ENCODE data around the gene TENT5A.

Gene TENT5A

DNA sequence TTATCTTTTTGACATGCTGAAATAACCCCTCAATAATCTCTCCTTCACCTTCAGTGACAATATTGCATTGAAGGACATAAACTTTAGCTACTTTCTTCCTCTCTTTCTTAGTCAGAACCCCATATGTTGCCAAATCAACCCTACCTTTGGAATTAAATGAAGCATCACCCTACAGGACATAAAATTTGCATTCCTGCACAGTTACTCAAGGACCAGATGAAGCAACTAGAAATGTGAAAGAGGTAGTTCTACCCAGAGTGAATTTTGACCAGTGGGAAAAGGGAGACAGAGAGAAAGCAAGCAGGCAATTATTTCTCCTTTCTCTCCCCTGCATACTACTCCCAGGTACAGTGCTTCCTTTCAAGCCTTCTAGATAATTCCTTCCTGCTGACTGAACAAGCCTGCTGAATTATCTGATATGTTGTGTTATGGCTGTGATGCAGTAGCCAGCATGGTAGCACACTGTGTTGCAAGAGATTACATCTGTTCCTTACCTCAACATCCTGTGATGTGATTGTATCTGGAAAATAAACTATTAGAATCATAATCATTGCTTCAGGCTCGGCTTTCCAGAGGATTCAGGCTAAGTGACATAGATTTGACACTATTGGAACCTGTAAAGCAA is 16.6 kb downstream of the TENT5A start:
- no peak overlapping the region for H3K4me3 ChIP-seq (ENCODE audit: low read depth, low read length)
- TF ChIP-seq, protein P1, sequence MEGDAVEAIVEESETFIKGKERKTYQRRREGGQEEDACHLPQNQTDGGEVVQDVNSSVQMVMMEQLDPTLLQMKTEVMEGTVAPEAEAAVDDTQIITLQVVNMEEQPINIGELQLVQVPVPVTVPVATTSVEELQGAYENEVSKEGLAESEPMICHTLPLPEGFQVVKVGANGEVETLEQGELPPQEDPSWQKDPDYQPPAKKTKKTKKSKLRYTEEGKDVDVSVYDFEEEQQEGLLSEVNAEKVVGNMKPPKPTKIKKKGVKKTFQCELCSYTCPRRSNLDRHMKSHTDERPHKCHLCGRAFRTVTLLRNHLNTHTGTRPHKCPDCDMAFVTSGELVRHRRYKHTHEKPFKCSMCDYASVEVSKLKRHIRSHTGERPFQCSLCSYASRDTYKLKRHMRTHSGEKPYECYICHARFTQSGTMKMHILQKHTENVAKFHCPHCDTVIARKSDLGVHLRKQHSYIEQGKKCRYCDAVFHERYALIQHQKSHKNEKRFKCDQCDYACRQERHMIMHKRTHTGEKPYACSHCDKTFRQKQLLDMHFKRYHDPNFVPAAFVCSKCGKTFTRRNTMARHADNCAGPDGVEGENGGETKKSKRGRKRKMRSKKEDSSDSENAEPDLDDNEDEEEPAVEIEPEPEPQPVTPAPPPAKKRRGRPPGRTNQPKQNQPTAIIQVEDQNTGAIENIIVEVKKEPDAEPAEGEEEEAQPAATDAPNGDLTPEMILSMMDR (conservative IDR thresholded peaks at IDR 0.05; ENCODE audit: low read depth, low read length): no peak
- peak; percentile 39 for DNase-seq (ENCODE audit: low read depth)

DNA sequence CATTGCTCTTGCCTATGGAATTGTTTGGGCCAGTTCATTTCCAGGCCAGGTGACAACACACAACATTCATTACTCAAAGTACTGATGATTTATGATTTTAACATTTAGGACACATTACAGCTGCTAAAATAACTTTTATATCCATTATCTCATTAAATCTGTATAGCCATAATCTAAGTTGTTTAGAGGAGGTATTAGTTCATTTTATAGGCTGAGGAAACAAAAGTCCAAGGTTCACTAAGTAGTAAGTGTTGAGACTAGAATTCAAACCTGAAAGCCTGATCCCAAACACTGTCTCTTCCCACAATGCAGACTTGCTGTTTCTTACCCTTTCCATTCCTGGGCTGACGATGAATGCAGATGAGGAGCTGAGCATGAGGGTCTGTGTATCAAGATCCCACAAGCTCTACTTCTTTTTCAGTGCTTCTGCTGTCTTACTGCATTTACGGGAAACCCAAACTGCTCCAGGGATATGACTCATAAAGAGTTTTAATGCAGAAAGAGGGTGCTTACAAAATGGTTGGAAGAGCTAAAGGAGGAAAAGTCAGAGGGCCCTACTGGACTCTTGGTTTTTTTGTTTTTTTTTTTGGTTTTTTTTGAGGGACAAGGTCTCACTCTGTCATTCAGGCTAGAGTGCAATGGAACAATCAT is 17.9 kb downstream of the TENT5A start:
- TF ChIP-seq, protein P1 (conservative IDR thresholded peaks at IDR 0.05; ENCODE audit: low read depth, low read length): no peak
- no peak overlapping the region for H3K4me3 ChIP-seq (ENCODE audit: low read depth, low read length)
- no peak for DNase-seq (ENCODE audit: low read depth)

DNA sequence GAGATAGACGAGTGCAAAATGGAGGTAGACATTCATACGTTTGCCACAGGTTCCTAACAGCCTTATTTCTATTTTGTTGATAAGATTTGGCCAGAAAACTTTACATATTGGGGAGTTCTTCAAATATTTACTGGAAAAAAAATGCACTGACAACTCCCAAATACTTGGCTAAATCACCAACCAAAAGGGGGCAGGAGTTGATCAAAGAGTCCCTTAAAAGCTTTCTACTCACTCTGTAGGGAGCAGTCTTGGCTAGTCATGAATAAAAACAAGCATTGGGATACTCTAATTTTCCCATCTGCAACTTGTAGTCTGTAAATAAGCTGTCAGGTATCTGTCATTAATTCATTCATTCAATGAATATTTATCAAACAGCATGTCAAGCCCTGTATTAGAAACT is 18.4 kb downstream of the TENT5A start:
- TF ChIP-seq, protein P1 (conservative IDR thresholded peaks at IDR 0.05; ENCODE audit: low read depth, low read length): peak; percentile 38
- peak; percentile 46 for DNase-seq (ENCODE audit: low read depth)
- H3K4me3 ChIP-seq (ENCODE audit: low read depth, low read length): no peak overlapping the region

DNA sequence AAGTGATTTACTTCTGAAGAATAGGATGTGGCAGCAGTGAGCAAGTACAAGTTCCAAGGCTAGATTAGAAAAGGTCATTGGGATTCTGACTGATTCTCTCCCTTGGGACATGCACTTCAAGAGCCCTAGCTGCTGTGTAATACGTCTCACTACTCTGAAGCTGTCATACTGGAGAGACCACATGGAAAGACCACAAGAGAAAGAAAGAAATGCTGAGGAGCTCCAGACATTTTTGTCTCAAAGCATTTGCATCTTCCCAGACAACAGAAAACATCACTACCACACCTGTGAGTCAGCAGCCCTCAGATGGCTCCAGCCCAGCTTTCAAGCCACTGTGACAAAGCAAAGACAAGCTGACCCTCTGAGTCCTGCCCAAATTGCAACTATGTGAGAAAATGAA is 20.7 kb downstream of the TENT5A start:
- DNase-seq (ENCODE audit: low read depth): no peak
- TF ChIP-seq, protein P1 (conservative IDR thresholded peaks at IDR 0.05; ENCODE audit: low read depth, low read length): no peak
- H3K4me3 ChIP-seq (ENCODE audit: low read depth, low read length): no peak overlapping the region

DNA sequence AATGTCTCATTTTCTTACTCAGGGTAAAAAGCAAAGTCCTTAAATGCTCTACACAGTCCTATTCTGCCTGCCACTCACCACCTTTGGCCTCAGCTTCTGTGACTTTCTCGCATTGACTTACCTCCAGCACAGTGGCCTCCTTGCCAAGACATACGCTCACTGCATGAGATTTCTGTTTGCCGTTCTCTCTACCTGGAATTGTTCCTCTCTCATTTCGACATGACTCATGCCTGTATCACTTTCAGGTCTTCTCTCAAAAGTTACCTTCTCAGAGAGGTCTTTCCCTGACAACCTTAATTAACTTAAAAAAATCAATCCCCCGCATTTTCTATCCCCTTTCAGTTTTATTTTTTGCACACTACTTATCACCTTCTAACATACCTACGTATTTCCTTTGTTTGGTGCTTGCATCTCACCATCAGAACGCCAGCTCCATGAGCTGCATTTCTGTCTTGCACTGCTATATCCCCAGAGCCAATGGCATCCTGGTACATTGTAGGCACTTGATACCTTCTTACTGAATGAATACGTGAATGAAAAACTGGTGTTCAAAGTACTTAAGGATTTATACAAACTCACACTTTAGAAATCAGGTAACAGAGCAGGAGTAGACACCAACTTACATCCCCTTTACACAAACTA is 24.5 kb downstream of the TENT5A start:
- TF ChIP-seq, protein P1 (conservative IDR thresholded peaks at IDR 0.05; ENCODE audit: low read depth, low read length): no peak
- no peak overlapping the region for H3K4me3 ChIP-seq (ENCODE audit: low read depth, low read length)
- no peak for DNase-seq (ENCODE audit: low read depth)

DNA sequence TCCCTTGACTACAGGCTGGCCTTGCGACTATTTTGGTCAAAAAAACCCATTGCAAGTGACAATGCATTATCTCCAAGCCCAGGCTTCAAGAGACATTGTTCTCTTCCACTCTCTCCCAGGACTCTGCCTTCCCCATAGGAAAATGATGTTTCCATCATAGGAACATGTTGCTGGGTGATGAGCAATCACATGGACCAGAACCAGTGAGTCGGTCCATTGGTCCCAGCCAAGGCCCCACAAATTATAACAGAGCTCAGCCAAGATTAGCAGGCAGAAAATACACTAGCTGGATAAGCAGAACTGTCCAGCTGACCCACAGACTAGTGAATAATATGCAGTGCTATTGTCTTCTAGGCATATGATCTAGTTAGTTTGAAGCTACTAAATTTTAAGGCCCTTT is 27.4 kb downstream of the TENT5A start:
- TF ChIP-seq, protein P1 (conservative IDR thresholded peaks at IDR 0.05; ENCODE audit: low read depth, low read length): no peak
- no peak for DNase-seq (ENCODE audit: low read depth)
- no peak overlapping the region for H3K4me3 ChIP-seq (ENCODE audit: low read depth, low read length)
